Effector memory CD4-positive, alpha-beta T cell (primary cell): ENCODE results near the gene SLF1.

Experiments
- DNase-seq, 3 donors: peaks; one replicate each; pipeline ENCODE4 v3.0.0-alpha.2; 2020
- H3K27ac ChIP-seq: 2 replicates; pipeline ENCODE4 v1.7.0; 2013; ENCODE audit warnings: mild to moderate bottlenecking, low read length, moderate library complexity; ENCODE audit not compliant: insufficient read depth, poor library complexity, severe bottlenecking
- H3K27me3 ChIP-seq: replicated peaks from 2 replicates; pipeline ENCODE4 v1.7.0; 2013; ENCODE audit warnings: mild to moderate bottlenecking, low read length; ENCODE audit not compliant: insufficient read depth, control insufficient read depth, poor library complexity, severe bottlenecking
- H3K36me3 ChIP-seq: 2 replicates; pipeline ENCODE4 v1.7.0; 2013; ENCODE audit warnings: mild to moderate bottlenecking, low read length, moderate library complexity; ENCODE audit not compliant: control insufficient read depth, insufficient read depth
- H3K4me1 ChIP-seq: 2 replicates; pipeline ENCODE4 v1.7.0; 2013; ENCODE audit warnings: low read length, mild to moderate bottlenecking; ENCODE audit not compliant: control insufficient read depth, insufficient read depth, poor library complexity, severe bottlenecking
- H3K4me3 ChIP-seq: 2 replicates; pipeline ENCODE4 v1.7.0; 2013; ENCODE audit warnings: low read length, low read depth, mild to moderate bottlenecking; ENCODE audit not compliant: insufficient read depth, poor library complexity, severe bottlenecking
- H3K9me3 ChIP-seq: 2 replicates; pipeline ENCODE4 v1.7.0; 2013; ENCODE audit warnings: mild to moderate bottlenecking, low read length, moderate library complexity; ENCODE audit not compliant: control insufficient read depth

The SLF1 gene

DNA sequence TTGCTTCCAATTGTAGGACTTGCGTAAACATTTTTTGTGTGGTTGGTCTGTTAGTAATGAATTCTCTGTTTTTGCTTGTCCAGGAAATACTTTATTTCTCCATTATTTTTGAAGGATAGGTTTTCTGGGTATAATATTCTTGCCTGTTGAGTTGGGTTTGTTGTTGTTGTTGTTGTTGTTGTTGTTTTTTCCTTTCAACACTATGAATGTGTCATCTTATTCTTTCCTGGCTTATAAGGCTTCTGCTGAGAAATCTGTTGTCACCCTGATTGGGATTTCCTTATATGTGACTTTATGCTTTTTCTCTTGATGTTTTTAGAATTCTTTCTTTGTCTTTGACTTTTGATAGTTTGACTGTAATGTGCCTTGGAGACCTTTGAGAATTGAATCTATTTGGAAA, 39.8 kb downstream of the SLF1 start:
- DNase-seq: no peak
- Histone ChIP-seq H3K27me3 (no peaks in the 10 kb centered on the region), H3K9me3 (no peaks in the 10 kb centered on the region), H3K4me3 (no peak overlapping the region), H3K27ac (no peak overlapping the region), H3K4me1 (no peaks in the 10 kb centered on the region), H3K36me3 (peaks cover 14% of the 10 kb centered on the region)

DNA sequence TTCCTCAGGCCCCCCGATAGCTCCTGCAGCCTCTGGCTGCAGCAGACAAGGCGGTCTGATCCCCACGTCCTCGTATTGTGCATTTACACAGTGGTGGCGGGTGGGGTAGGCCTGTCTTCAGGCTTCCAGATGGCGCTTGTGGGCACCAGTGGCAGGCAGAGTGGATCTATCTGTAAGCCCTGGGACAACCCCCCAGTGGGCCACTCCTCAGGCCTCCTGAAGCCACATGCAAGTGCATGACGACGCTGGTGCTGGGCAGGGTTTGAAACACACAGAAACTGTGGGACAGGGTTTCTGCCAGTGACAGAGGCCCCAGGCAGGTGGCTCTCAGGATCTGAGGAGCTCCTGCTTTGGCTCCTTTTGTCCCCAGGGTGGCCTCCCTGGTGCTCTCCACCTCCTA, 42.0 kb downstream of the SLF1 start:
- no peak for DNase-seq
- Histone ChIP-seq H3K27me3 (no peaks in the 10 kb centered on the region), H3K4me1 (no peaks in the 10 kb centered on the region), H3K36me3 (peaks cover 7% of the 10 kb centered on the region), H3K4me3 (no peak overlapping the region), H3K9me3 (no peaks in the 10 kb centered on the region), H3K27ac (no peak overlapping the region)

DNA sequence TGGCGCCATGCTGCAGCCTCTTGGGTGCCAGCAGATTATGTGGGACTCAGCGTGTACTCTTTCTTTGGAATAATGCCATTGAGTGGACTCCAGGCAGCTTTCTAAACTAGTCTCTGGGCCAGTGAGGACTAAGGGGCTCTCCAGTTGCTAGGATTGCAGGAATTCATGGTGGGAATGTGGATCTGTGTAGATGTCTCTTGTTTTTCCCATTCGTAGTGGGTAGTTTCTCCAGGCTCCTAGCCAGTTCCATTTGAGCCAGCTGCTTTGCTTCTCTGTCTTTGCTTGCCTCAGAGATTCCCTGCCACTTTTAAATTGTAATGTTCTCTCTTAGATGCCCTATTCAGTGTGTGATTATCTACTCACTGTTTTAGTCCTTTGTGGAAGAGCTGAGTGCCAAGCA, 42.6 kb downstream of the SLF1 start:
- Histone ChIP-seq H3K9me3 (no peaks in the 10 kb centered on the region), H3K27ac (no peak overlapping the region), H3K27me3 (no peaks in the 10 kb centered on the region), H3K36me3 (peaks cover 7% of the 10 kb centered on the region), H3K4me3 (no peak overlapping the region), H3K4me1 (no peaks in the 10 kb centered on the region)
- DNase-seq: no peak

DNA sequence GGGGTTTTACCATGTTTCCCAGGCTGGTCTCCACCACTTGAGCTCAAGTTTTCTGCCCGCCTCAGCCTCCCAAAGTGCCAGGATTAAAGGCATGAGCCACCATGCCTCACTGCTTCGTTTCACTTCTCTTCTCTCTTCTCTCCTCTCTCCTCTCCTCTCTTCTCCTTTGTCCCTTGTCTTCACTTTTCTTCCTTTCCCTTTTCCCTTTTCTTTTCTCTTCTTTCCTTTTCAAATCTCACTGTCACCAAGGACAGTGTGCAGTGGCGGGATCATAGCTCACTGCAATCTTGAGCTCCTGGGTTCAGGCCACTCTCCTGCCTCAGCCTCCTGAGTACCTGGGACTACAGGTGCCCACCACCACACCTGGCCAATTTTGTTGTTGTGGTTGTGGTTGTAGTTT, 49.5 kb downstream of the SLF1 start:
- DNase-seq: no peak
- no peaks in the 10 kb centered on the region for H3K9me3 ChIP-seq
- no peaks in the 10 kb centered on the region for H3K27me3 ChIP-seq
- H3K4me3 ChIP-seq: no peak overlapping the region
- H3K36me3 ChIP-seq: peaks cover 4% of the 10 kb centered on the region
- H3K4me1 ChIP-seq: no peaks in the 10 kb centered on the region
- no peak overlapping the region for H3K27ac ChIP-seq

DNA sequence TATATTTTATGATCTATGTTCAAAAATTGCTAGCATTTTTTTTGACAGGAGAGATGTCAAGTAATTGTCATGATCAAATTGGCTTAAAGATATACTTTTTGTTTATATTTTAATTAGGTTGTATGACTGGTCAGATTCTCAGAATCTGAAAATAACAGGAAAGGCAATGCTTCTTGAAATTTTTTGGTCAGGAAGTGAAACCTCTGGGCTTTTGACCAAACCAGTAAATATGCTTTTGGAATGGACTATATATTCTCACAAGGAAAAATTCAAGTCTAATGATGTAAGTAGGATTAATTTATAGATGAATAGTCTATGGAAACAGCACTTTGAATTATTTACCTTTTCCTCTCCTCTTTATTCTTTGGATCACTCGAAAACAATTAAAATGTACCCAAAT, 52.3 kb downstream of the SLF1 start:
- Histone ChIP-seq H3K27me3 (no peaks in the 10 kb centered on the region), H3K27ac (no peak overlapping the region), H3K9me3 (no peaks in the 10 kb centered on the region), H3K4me1 (no peaks in the 10 kb centered on the region), H3K36me3 (peaks cover 9% of the 10 kb centered on the region), H3K4me3 (no peak overlapping the region)
- no peak for DNase-seq

DNA sequence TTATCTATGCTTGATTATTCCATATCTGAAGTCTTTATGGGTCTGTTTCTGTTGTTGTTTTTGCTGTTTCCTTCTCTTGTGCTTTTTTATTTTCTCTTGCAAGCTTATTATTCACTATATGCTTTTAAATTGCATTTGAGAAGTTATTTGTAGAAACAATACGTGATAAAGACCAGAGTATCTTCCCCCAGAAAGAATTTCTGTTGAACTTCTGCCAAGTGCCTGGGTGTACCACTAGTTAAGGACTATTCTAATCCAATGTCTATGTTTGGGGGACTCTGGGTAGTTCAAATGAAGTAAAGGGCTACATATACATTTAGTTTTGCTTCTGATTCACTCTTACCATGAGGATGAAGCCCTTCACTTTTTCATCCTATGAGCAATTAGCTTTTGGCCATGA, 54.3 kb downstream of the SLF1 start:
- no peaks in the 10 kb centered on the region for H3K9me3 ChIP-seq
- H3K27me3 ChIP-seq: no peaks in the 10 kb centered on the region
- H3K36me3 ChIP-seq: peaks cover 13% of the 10 kb centered on the region
- H3K4me1 ChIP-seq: no peaks in the 10 kb centered on the region
- DNase-seq: no peak
- no peak overlapping the region for H3K4me3 ChIP-seq
- H3K27ac ChIP-seq: no peak overlapping the region

DNA sequence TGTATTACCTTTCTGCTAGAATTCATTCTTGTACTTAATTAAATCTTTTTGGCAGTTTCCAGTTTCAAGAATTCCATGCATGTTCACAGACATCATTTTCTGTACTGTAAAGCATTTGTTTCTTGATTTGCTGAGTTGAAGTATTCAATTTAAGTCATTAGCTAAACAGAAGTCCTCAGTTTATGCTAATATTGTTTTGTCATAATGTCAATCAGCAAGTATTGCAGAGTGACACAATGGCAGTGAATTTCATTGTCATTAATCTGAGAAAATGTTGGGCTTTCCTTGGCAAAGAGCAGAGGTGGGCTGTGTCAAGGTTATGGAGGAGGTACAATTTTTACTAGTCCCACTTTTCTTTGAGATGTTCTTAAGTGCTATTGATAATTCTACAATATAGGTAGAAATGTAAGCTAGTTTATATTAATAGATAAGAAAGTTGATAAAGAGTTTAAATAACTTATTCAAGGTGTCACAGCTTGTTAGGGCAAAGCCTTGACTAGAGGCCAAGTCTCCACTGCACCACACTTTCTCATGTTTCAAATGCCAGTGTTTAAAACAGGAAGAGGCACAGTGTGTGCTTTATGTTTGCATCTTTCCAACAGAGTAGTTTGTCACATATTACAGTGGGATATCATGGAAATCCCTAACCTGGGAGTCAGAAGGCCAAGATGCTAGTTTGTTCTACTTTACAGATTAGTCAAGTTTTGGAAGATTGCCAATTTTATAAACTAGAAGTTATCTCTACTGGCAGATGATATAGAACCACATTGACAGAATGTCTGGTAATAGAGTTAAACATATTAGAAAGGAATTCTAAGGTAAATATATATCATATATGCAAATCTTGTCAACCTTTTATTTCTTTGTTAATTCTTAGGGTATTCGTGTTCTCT, 56.3 kb downstream of the SLF1 start:
- peaks cover 16% of the 10 kb centered on the region for H3K36me3 ChIP-seq
- H3K27ac ChIP-seq: no peak overlapping the region
- H3K4me1 ChIP-seq: no peaks in the 10 kb centered on the region
- no peaks in the 10 kb centered on the region for H3K27me3 ChIP-seq
- DNase-seq: no peak
- H3K4me3 ChIP-seq: no peak overlapping the region
- H3K9me3 ChIP-seq: no peaks in the 10 kb centered on the region

DNA sequence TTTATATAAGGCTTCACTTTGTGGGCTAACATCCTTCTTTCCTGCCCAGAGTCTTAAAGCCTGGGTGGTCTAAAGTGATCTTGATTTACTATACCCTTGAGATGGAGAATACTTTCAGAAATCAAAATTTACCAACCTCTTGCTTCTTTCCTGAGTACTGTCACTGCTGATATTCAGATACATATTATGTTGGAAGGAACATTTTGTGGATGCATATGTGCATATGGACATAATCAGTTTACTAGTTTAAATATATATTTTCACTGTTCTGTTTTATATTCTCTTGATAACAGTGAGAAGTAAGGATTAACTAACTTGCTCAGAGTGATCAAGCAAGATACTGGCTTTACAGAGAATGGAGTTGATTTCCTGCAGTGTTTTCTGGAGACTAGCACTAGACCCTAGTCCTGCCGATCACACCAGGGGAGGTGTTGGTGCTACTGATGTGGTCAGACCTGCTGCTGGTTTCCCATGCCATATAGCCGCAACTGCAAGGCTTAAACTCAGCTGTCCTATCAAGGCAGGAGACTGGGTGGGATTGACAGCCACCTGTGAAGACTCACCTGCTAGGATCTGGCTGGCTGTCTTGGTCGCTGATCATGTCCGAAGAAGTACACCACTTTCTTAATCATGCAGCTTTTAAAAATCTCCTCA, 57.6 kb downstream of the SLF1 start:
- no peaks in the 10 kb centered on the region for H3K9me3 ChIP-seq
- no peak for DNase-seq
- peaks cover 16% of the 10 kb centered on the region for H3K36me3 ChIP-seq
- H3K27me3 ChIP-seq: no peaks in the 10 kb centered on the region
- H3K4me3 ChIP-seq: no peak overlapping the region
- H3K4me1 ChIP-seq: no peaks in the 10 kb centered on the region
- no peak overlapping the region for H3K27ac ChIP-seq

DNA sequence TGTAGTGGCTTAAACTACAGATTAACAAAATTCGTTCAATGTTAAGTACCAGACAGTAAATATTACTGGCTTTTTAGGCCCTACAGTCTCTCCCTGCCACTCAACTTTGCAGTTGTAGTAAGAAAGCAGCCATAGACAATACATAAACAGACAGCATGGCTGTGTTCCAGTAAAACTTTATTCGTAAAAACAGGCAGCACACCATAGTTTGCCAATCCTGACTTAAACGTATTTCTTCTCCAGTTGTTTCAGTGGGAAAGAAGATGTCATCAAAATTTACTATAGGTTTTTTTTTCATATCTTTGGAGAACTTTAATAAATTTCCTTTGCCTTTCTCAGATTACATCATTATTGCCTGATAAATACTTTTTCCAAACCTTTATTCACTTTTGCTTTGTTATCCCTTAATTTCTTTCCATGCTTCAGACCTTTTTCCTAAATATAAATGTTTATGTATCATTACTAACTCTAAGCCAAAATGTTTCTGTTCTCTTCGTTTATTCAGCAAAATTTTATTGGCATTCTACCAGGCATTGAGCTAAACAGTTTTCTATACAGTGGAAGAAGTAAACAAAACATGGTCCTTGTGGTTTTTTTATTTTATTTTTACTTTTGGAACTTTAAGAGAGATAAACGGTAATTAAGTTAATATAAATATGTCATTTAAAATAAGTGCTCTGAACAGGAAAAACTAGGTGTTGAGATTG, 64.5 kb downstream of the SLF1 start:
- H3K27ac ChIP-seq: no peak overlapping the region
- no peaks in the 10 kb centered on the region for H3K9me3 ChIP-seq
- DNase-seq: no peak
- no peaks in the 10 kb centered on the region for H3K4me1 ChIP-seq
- H3K4me3 ChIP-seq: no peak overlapping the region
- no peaks in the 10 kb centered on the region for H3K27me3 ChIP-seq
- peaks cover 3% of the 10 kb centered on the region for H3K36me3 ChIP-seq

DNA sequence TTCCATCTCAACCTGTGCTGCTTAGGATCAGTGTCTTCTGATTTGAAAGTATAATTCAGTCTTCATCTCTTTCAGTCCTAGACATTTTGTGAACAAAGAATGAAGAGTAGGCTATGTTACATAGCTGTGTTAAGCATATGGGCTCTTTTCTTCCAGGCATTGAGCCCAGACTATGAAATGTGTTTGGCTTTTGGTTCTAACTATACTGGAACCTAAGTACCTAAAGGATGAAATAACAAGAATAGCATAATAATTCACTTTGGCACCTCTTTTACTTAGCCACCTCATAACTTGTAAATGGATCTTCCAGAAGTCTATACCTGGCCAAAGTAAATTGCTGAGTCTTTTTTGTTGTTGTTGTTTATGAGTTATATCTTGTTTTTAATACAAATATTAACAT, 71.4 kb downstream of the SLF1 start:
- DNase-seq: no peak
- no peak overlapping the region for H3K4me3 ChIP-seq
- H3K27me3 ChIP-seq: no peaks in the 10 kb centered on the region
- H3K9me3 ChIP-seq: no peaks in the 10 kb centered on the region
- H3K27ac ChIP-seq: no peak overlapping the region
- H3K4me1 ChIP-seq: no peaks in the 10 kb centered on the region
- peaks cover 9% of the 10 kb centered on the region for H3K36me3 ChIP-seq
